HUDEP-2 (cell line): ENCODE results near the gene NGF.
"Not testable (repeated sequence)": the region's sequence is repeated elsewhere in the genome, so short reads cannot be mapped to it uniquely, and the experiment has no call there.

ENCODE experiments used
- DNase-seq, 76 experiments: peaks; one replicate each; lab custom pipeline; 2025; ENCODE audit not compliant: unreplicated experiment in 76 of 76; lab: John Stamatoyannopoulos, UW

The NGF gene

GRCh38 chr1:115337633-115338456 lies at the start of gene NGF:
Gene NGF, minus strand, starts transcription at chr1:115338249. Its CDS starts 51,454 bp downstream, at chr1:115286795.
- DNase-seq = no peak

- not testable (repeated sequence) for DNase-seq
These were observed 45.4 kb upstream of the NGF start for GRCh38 chr1:115383455-115383854.

- DNase-seq = no peak
These were observed 41.9 kb upstream of the NGF start for GRCh38 chr1:115379943-115380342.

- DNase-seq = no peak
These were observed 39.4 kb upstream of the NGF start for GRCh38 chr1:115377411-115377810.

GRCh38 chr1:115374598-115374997 lies 36.5 kb upstream of the NGF start:
- DNase-seq = no peak

GRCh38 chr1:115373305-115373704 lies 35.3 kb upstream of the NGF start:
- DNase-seq = no peak

DNA sequence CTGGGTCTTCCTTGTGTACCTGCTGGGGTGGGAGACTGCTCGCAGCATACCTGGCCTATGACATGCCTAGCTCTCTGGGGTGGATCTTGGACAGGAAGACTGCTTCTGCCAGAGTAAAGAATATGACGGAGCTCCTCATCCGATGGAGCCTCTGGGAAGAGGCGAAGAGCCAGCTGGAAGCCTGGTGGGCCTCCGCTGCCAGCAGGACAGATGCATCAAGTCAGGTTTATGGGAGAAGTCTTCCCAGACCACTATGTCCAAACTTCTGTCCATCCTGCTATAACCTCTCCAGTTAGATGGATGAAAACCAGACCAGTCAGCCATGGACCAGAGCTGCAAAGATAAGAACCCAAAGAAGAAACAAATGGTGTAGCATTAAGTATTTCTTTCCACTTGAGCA lies 27.7 kb upstream of the NGF start:
- no peak for DNase-seq

DNA sequence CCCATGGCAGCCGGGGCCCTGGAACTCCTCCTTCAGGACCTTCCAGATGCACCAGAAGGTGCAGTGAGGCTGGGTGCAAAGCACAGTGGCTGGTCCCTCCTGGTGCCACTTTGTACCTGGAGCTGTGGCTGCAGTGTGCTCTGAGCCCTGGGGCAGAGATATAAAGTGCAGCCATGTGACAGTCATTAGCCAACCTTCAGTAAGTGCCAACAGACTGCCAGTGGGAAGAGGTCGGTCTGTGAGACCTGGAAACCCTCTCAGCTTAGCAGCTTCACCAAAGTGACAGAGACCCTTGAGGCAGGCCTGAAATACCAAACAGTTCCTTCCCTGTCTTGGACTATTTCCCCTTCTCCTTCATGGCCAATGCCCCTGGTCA lies 26.7 kb upstream of the NGF start:
- DNase-seq = no peak

- no peak for DNase-seq
These were observed 26.2 kb upstream of the NGF start for GRCh38 chr1:115364046-115364779.

- no peak for DNase-seq
These were observed 25.1 kb upstream of the NGF start for GRCh38 chr1:115363171-115363570.

DNA sequence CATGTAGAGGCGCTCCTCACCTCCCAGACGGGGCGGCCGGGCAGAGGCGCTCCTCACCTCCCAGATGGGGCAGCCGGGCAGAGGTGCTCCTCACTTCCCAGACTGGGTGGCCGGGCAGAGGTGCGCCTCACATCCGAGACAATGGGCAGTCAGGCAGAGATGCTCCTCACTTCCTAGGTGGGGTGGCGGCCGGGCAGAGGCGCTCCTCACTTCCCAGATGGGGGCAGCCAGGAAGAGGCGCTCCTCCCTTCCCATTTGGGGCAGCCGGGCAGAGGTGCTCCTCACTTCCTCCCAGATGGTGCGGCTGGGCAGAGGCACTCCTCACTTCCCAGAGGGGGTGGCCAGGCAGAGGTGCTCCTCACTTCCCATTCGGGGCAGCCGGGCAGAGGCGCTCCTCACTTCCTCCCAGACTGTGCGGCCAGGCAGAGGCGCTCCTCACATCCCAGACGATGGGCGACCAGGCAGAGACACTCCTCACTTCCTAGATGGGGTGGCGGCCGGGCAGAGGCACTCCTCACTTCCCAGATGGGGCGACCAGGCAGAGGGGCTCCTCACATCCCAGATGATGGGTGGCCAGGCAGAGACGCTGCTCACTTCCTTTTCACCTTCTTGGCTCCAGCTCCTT lies 22.6 kb upstream of the NGF start:
- DNase-seq = not testable (repeated sequence)

- DNase-seq = not testable (repeated sequence)
These were observed 21.9 kb upstream of the NGF start for GRCh38 chr1:115359787-115360452.

GRCh38 chr1:115356356-115356755 lies 18.3 kb upstream of the NGF start:
- DNase-seq = no peak

DNA sequence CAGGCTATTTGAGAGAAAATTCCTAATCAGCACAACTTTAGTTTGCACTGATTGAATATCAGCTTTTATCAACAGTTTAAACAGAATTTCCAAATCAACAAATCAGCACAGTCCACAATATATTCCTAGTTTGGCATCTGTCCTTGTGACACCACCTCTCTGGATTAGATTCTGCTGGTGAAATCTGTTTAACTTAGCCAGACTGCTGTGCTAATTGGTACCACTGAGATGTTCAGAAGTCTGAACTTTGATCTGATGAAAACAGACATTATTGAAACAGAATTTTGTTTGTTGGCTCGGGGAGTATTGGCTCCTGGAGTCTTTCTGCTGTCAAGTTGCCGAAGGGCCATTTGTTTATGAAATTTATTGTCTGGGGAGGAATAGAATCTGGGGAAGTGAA lies 17.0 kb upstream of the NGF start:
- no peak for DNase-seq

GRCh38 chr1:115351143-115351542 lies 13.1 kb upstream of the NGF start:
- DNase-seq = no peak

DNA sequence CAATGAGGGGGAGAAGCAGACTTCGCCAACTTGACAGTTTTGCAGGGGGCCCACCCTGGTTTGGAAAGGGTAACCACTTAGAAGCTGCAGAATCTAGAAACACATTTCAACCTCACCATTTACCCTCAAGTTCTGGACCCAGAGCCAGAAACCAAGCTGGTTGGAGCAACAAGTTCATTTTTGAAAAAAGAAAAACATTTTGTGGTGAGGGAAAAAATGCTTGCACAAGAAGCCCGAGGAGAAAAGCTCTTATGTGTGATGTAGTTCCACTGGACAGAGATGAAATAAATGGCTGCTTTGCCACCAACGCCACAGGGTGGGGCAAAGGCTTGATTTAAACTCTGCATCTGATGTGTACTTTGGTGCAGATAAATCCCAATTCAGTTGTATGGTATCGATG lies 10.6 kb upstream of the NGF start:
- no peak for DNase-seq

DNA sequence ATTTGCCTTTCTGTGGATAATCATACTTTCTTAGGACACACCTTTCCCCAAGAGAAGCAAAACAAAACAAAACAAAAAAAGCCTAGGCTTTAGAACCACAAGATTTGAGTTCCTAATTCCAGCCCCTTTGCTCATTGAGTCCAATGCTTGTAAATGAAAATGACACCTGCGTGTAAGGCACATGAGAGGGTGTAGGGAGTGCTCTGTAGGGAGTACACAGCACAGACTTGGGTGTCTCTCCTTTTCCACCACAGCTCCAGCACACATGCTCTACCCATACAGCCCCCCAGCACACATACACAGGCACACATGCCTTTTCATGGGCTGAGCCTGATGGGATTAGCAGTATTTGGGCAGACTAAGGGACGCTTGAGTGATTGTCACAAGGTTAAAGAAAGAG lies 9.2 kb upstream of the NGF start:
- no peak for DNase-seq

GRCh38 chr1:115343200-115343737 lies 5.2 kb upstream of the NGF start:
- DNase-seq = no peak

GRCh38 chr1:115341948-115342347 lies 3.9 kb upstream of the NGF start:
- DNase-seq = no peak

GRCh38 chr1:115340879-115341278 lies 2.8 kb upstream of the NGF start:
- DNase-seq = no peak

GRCh38 chr1:115338457-115338820 lies 390 bp upstream of the NGF start:
- no peak for DNase-seq
